GM12873 (cell line): ENCODE measurements around the gene FAM174B.

Experiments
- CTCF ChIP-seq: IDR thresholded peaks from 2 replicates; pipeline ENCODE4 v1.5.1; 2012; ENCODE audit warnings: low read depth, mild to moderate bottlenecking, moderate library complexity, low read length, control low read depth; ENCODE audit not compliant: insufficient read depth; ENCODE audit errors: missing control alignments

FAM174B gene

GRCh38 chr15:92612891-92613290 is 42.7 kb downstream of the FAM174B start:
- no peak for TF ChIP-seq CTCF

GRCh38 chr15:92611995-92612745 is 43.4 kb downstream of the FAM174B start:
- TF ChIP-seq CTCF = peak; percentile 18

GRCh38 chr15:92611150-92611549 is 44.4 kb downstream of the FAM174B start:
- no peak for TF ChIP-seq CTCF

GRCh38 chr15:92610101-92610520 is 45.5 kb downstream of the FAM174B start:
- TF ChIP-seq CTCF = no peak

GRCh38 chr15:92608866-92609700 is 46.5 kb downstream of the FAM174B start:
- no peak for TF ChIP-seq CTCF

- TF ChIP-seq CTCF = no peak
These were observed 49.3 kb downstream of the FAM174B start for GRCh38 chr15:92606126-92606835.
